ENCODE results near the gene GRIK1.
"Not testable (repeated sequence)": the region's sequence is repeated elsewhere in the genome, so short reads cannot be mapped to it uniquely, and the experiment has no call there.

Gene GRIK1

GRCh38 chr21:29939924-29940275 lies at the start of gene GRIK1:
TSS of gene GRIK1 (minus strand) at chr21:29939996.
- DNase-seq = no peak

GRCh38 chr21:29987762-29988161 lies 48.0 kb upstream of the GRIK1 start:
- DNase-seq = no peak

GRCh38 chr21:29985866-29986265 lies 46.1 kb upstream of the GRIK1 start:
- no peak for DNase-seq

GRCh38 chr21:29979043-29979442 lies 39.2 kb upstream of the GRIK1 start:
- DNase-seq = no peak

GRCh38 chr21:29975776-29976175 lies 36.0 kb upstream of the GRIK1 start:
- no peak for DNase-seq

- no peak for DNase-seq
Measured at GRCh38 chr21:29973258-29973657, 33.5 kb upstream of the GRIK1 start.

- DNase-seq = no peak
Measured at GRCh38 chr21:29961291-29962027, 21.7 kb upstream of the GRIK1 start.

- no peak for DNase-seq
Measured at GRCh38 chr21:29958551-29958950, 18.8 kb upstream of the GRIK1 start.

- DNase-seq = not testable (repeated sequence)
Measured at GRCh38 chr21:29958035-29958434, 18.2 kb upstream of the GRIK1 start.

GRCh38 chr21:29953690-29954089 lies 13.9 kb upstream of the GRIK1 start:
- DNase-seq = no peak

- no peak for DNase-seq
Measured at GRCh38 chr21:29953072-29953471, 13.3 kb upstream of the GRIK1 start.

- DNase-seq = no peak
Measured at GRCh38 chr21:29951911-29952310, 12.1 kb upstream of the GRIK1 start.

- DNase-seq = no peak
Measured at GRCh38 chr21:29949991-29950390, 10.2 kb upstream of the GRIK1 start.

- DNase-seq = no peak
Measured at GRCh38 chr21:29947119-29947518, 7.3 kb upstream of the GRIK1 start.

GRCh38 chr21:29943885-29944284 lies 4.1 kb upstream of the GRIK1 start:
- no peak for DNase-seq

- no peak for DNase-seq
Measured at GRCh38 chr21:29942034-29942433, 2.2 kb upstream of the GRIK1 start.

- DNase-seq = no peak
Measured at GRCh38 chr21:29940991-29941390, 1.2 kb upstream of the GRIK1 start.

- no peak for DNase-seq
Measured at GRCh38 chr21:29940361-29940760, 565 bp upstream of the GRIK1 start.

- DNase-seq = no peak
Measured at GRCh38 chr21:29939104-29939923, 482 bp downstream of the GRIK1 start.

GRCh38 chr21:29938776-29939103 lies 1.1 kb downstream of the GRIK1 start:
- DNase-seq = no peak

- no peak for DNase-seq
Measured at GRCh38 chr21:29933088-29933487, 6.7 kb downstream of the GRIK1 start.

- DNase-seq = no peak
Measured at GRCh38 chr21:29928537-29928936, 11.3 kb downstream of the GRIK1 start.

- DNase-seq = no peak
Measured at GRCh38 chr21:29920938-29921337, 18.9 kb downstream of the GRIK1 start.

- no peak for DNase-seq
Measured at GRCh38 chr21:29914326-29914725, 25.5 kb downstream of the GRIK1 start.

- DNase-seq = no peak
Measured at GRCh38 chr21:29909571-29909970, 30.2 kb downstream of the GRIK1 start.

All from CD4-positive, alpha-beta T cell treated with Interleukin-12 subunit alpha and Interleukin-12 subunit beta, for 1 hour (primary cell).